Activated T-cell treated with anti-CD3 and anti-CD28 coated beads, Interleukin-2, amount 50 U/mL, for 72 hours (primary cell): Measurements from ENCODE around the gene AMACR. TPM values are rescaled to one million over a fixed set of nuclear protein-coding genes. Genes with fewer than 3 reads are reported as not detected.
"Not testable (repeated sequence)": the region's sequence is repeated elsewhere in the genome, so short reads cannot be mapped to it uniquely, and the experiment has no call there.

Source experiments
- ATAC-seq, 2 donors: fragments of 150-1000 bp; cut with Tn5 transposase; replicated peaks in 1 of 2; 2 replicates each; pipeline ENCODE4 v1.10.0; 2021; ENCODE audit warnings: moderate library complexity in 2 of 2, mild to moderate bottlenecking in 1 of 2
- DNase-seq, 2 donors: peaks; one replicate each; pipeline ENCODE4 v3.0.0; 2021 to 2022; ENCODE audit warnings: mixed read lengths in 1 of 2
- H3K27ac Mint-ChIP-seq: one replicate; pipeline ENCODE4 v1.8.0; 2022; ENCODE audit warnings: mild to moderate bottlenecking, moderate library complexity, mixed read lengths
- H3K27me3 Mint-ChIP-seq: one replicate; pipeline ENCODE4 v1.8.0; 2022; ENCODE audit warnings: low read depth, mixed read lengths
- H3K36me3 Mint-ChIP-seq, 2 donors: one replicate each; pipeline ENCODE4 v1.8.0; 2022; ENCODE audit warnings: mixed read lengths in 2 of 2, mild to moderate bottlenecking in 1 of 2; ENCODE audit not compliant: insufficient read depth in 2 of 2
- H3K4me1 Mint-ChIP-seq: one replicate; pipeline ENCODE4 v1.8.0; 2022; ENCODE audit warnings: low read depth, mixed read lengths
- H3K4me3 Mint-ChIP-seq, 2 donors: one replicate each; pipeline ENCODE4 v1.8.0; 2022; ENCODE audit warnings: mild to moderate bottlenecking in 2 of 2, mixed read lengths in 2 of 2, moderate library complexity in 2 of 2
- H3K9me3 Mint-ChIP-seq, 2 donors: one replicate each; pipeline ENCODE4 v1.8.0; 2022; ENCODE audit warnings: mixed read lengths in 2 of 2
- total RNA-seq, 2 donors: library from RNA; stranded (reverse); gene quantifications; one replicate each; pipeline ENCODE4 v1.2.3, GENCODE V29; 2022

AMACR gene
- total RNA-seq, 2 donors from 2014 or later, result 5.5 to 6.7 TPM

- no peak for DNase-seq
- H3K27me3 Mint-ChIP-seq, result peaks cover 8% of the 10 kb centered on the region
- no peak for ATAC-seq
- H3K4me3 Mint-ChIP-seq, result no peak overlapping the region
- peaks cover 0 to 6% of the 10 kb centered on the region in 2 donors for H3K9me3 Mint-ChIP-seq
- H3K36me3 Mint-ChIP-seq, result peaks cover 9% of the 10 kb centered on the region in 2 donors
- no peak overlapping the region for H3K27ac Mint-ChIP-seq
- peaks cover 40% of the 10 kb centered on the region for H3K4me1 Mint-ChIP-seq
Observed at GRCh38 chr5:34012791-34013190, 4.9 kb upstream of the AMACR start.

- Mint-ChIP-seq H3K36me3 (peaks cover 9 to 12% of the 10 kb centered on the region in 2 donors), H3K4me1 (peaks cover 38% of the 10 kb centered on the region), H3K4me3 (no peak overlapping the region), H3K27ac (no peak overlapping the region), H3K9me3 (peaks cover 0 to 6% of the 10 kb centered on the region in 2 donors), H3K27me3 (peaks cover 8% of the 10 kb centered on the region)
- DNase-seq (no peak), ATAC-seq (no peak)
Observed at GRCh38 chr5:34011536-34011935, 3.7 kb upstream of the AMACR start.

- H3K4me3 Mint-ChIP-seq, result not testable (repeated sequence)
Observed at GRCh38 chr5:34010146-34010545, 2.3 kb upstream of the AMACR start.

GRCh38 chr5:34009610-34010009 is 1.8 kb upstream of the AMACR start:
- peaks cover 7 to 12% of the 10 kb centered on the region in 2 donors for H3K36me3 Mint-ChIP-seq
- no peak overlapping the region for H3K4me3 Mint-ChIP-seq
- no peak for ATAC-seq
- H3K27ac Mint-ChIP-seq, result peak overlapping the region; percentile 95
- peaks cover 0 to 6% of the 10 kb centered on the region in 2 donors for H3K9me3 Mint-ChIP-seq
- peaks cover 41% of the 10 kb centered on the region for H3K4me1 Mint-ChIP-seq
- DNase-seq, result no peak
- peaks cover 8% of the 10 kb centered on the region for H3K27me3 Mint-ChIP-seq

More at GRCh38 chr5:34010146-34010545, 2.3 kb upstream of the AMACR start:
- peaks cover 9 to 12% of the 10 kb centered on the region in 2 donors for H3K36me3 Mint-ChIP-seq
- not testable (repeated sequence) for H3K27me3 Mint-ChIP-seq, H3K9me3 Mint-ChIP-seq, ATAC-seq, H3K27ac Mint-ChIP-seq, DNase-seq
- H3K4me1 Mint-ChIP-seq, result peaks cover 42% of the 10 kb centered on the region

GRCh38 chr5:34008802-34009201 is 952 bp upstream of the AMACR start:
- Mint-ChIP-seq H3K36me3 (peaks cover 6 to 9% of the 10 kb centered on the region in 2 donors), H3K4me1 (peaks cover 40% of the 10 kb centered on the region), H3K4me3 (peak overlapping the region; percentile 87 to 93), H3K27me3 (peaks cover 5% of the 10 kb centered on the region), H3K27ac (peak overlapping the region; percentile 95), H3K9me3 (peaks cover 0 to 4% of the 10 kb centered on the region in 2 donors)
- ATAC-seq (no peak), DNase-seq (no peak)

GRCh38 chr5:34007201-34007620 is 639 bp downstream of the AMACR start:
- DNase-seq (no peak), ATAC-seq (no peak)
- H3K36me3 Mint-ChIP-seq, result peaks cover 0 to 3% of the 10 kb centered on the region in 2 donors
- H3K4me1 Mint-ChIP-seq, result peaks cover 40% of the 10 kb centered on the region
- no peaks in the 10 kb centered on the region for H3K27me3 Mint-ChIP-seq
- peak overlapping the region; percentile 84 for H3K27ac Mint-ChIP-seq
- no peaks in the 10 kb centered on the region for H3K9me3 Mint-ChIP-seq
- H3K4me3 Mint-ChIP-seq, result peak overlapping the region; percentile 87 to 93

GRCh38 chr5:34005681-34006080 is 2.2 kb downstream of the AMACR start:
- ATAC-seq (no peak), DNase-seq (no peak)
- peak overlapping the region in 1 of 2 donors; percentile 33 for H3K4me3 Mint-ChIP-seq
- H3K4me1 Mint-ChIP-seq, result peaks cover 40% of the 10 kb centered on the region
- peak overlapping the region; percentile 23 for H3K27ac Mint-ChIP-seq
- H3K36me3 Mint-ChIP-seq, result peaks cover 0 to 3% of the 10 kb centered on the region in 2 donors
- H3K27me3 Mint-ChIP-seq, result no peaks in the 10 kb centered on the region
- no peaks in the 10 kb centered on the region for H3K9me3 Mint-ChIP-seq

- H3K27ac Mint-ChIP-seq, result peak overlapping the region; percentile 23
- H3K4me1 Mint-ChIP-seq, result peaks cover 40% of the 10 kb centered on the region
- peaks cover 0 to 3% of the 10 kb centered on the region in 2 donors for H3K36me3 Mint-ChIP-seq
- no peaks in the 10 kb centered on the region for H3K27me3 Mint-ChIP-seq
- peak overlapping the region in 1 of 2 donors; percentile 33 for H3K4me3 Mint-ChIP-seq
- DNase-seq, result peak; percentile 25 to 30
- H3K9me3 Mint-ChIP-seq, result no peaks in the 10 kb centered on the region
- ATAC-seq, result peak; percentile 11 to 12
Observed at GRCh38 chr5:34005211-34005610, 2.6 kb downstream of the AMACR start.

- DNase-seq (no peak), ATAC-seq (no peak)
- H3K4me1 Mint-ChIP-seq, result peaks cover 32% of the 10 kb centered on the region
- H3K4me3 Mint-ChIP-seq, result no peak overlapping the region
- H3K9me3 Mint-ChIP-seq, result no peaks in the 10 kb centered on the region
- peaks cover 0 to 3% of the 10 kb centered on the region in 2 donors for H3K36me3 Mint-ChIP-seq
- no peak overlapping the region for H3K27ac Mint-ChIP-seq
- no peaks in the 10 kb centered on the region for H3K27me3 Mint-ChIP-seq
Observed at GRCh38 chr5:34003941-34004340, 3.9 kb downstream of the AMACR start.

GRCh38 chr5:34002629-34003328 is 5.1 kb downstream of the AMACR start:
- Mint-ChIP-seq H3K27me3 (no peaks in the 10 kb centered on the region), H3K4me3 (no peak overlapping the region), H3K36me3 (peaks cover 0 to 3% of the 10 kb centered on the region in 2 donors), H3K9me3 (no peaks in the 10 kb centered on the region), H3K27ac (no peak overlapping the region), H3K4me1 (peaks cover 27% of the 10 kb centered on the region)
- no peak for DNase-seq
- peak; percentile 18 to 30 for ATAC-seq

GRCh38 chr5:34001241-34001841 is 6.5 kb downstream of the AMACR start:
- H3K4me1 Mint-ChIP-seq, result peaks cover 22% of the 10 kb centered on the region
- H3K27ac Mint-ChIP-seq, result no peak overlapping the region
- no peaks in the 10 kb centered on the region for H3K9me3 Mint-ChIP-seq
- no peak overlapping the region for H3K4me3 Mint-ChIP-seq
- DNase-seq, result no peak
- H3K36me3 Mint-ChIP-seq, result no peaks in the 10 kb centered on the region
- H3K27me3 Mint-ChIP-seq, result no peaks in the 10 kb centered on the region
- ATAC-seq, result no peak

GRCh38 chr5:33999978-34000377 is 7.9 kb downstream of the AMACR start:
- no peaks in the 10 kb centered on the region for H3K27me3 Mint-ChIP-seq
- H3K9me3 Mint-ChIP-seq, result no peaks in the 10 kb centered on the region
- H3K4me3 Mint-ChIP-seq, result no peak overlapping the region
- no peak for DNase-seq
- no peak for ATAC-seq
- no peak overlapping the region for H3K27ac Mint-ChIP-seq
- H3K4me1 Mint-ChIP-seq, result peaks cover 13% of the 10 kb centered on the region
- H3K36me3 Mint-ChIP-seq, result peaks cover 0 to 4% of the 10 kb centered on the region in 2 donors

GRCh38 chr5:33997331-33997983 is 10.4 kb downstream of the AMACR start:
- DNase-seq, result peak; percentile 10 to 23
- peak; percentile 37 to 58 for ATAC-seq
- Mint-ChIP-seq H3K9me3 (no peaks in the 10 kb centered on the region), H3K4me1 (peaks cover 24% of the 10 kb centered on the region), H3K4me3 (no peak overlapping the region), H3K27me3 (no peaks in the 10 kb centered on the region), H3K36me3 (peaks cover 0 to 4% of the 10 kb centered on the region in 2 donors), H3K27ac (no peak overlapping the region)
